ENCODE results near the gene SLC5A10. TPM values are rescaled to one million over a fixed set of nuclear protein-coding genes. Genes with fewer than 3 reads are reported as not detected.

Gene SLC5A10
- total RNA-seq, 1 experiment from 2014 or later, result not detected

DNA sequence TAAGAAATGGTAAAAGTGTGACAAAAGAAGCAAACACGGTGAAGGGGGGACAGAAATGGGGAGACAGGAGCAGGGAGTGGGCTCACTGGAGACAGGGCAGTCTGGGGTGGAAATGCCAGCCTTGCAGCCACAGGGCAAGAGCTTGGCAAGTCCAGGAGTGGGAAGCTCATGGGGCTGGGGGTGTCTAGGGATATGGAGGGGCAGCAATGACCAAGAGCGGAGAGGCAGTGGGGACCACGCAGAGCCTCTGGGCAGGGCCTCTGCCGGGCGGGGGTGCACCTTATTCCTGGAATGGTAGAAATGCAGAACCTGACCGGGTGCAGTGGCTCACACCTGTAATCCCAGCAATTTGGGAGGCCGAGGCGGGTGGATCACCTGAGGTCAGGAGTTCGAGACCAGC lies 12.6 kb downstream of the SLC5A10 start:
- DNase-seq (ENCODE audit: low read depth), result no peak

DNA sequence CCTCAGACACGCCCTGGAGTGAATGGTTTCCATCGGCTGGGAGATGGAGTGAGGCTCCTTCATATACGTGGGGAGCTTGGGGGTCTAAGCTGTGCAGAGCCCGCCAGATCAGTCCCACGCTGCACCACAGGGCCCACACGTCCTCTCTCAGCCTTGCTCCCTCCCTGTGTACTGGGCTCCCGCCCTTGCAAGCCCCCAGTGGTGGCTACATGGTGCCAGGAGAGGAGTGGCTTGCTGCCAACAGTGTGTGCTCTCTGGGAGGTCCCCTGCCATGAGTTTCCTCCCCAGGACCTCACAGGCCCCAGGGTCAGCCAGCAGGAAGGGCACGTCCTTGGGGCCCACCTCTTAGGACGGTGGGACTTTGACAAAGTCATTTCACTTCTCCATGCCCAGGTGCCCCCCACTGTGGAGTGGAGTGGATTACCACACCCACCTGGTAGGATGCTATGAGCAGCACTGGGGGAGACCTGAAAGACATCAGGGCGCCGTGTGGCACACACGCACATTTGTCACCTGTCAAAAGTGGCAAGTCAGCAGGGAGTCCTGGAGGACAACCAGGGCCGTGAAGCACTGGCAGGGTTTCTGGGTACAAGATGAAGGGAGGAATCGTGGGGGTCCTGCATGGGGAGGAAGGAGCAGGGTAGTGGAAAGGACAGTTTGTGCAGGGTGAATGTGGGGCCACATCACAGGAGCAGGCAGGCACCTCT lies 13.7 kb downstream of the SLC5A10 start:
- no peak for DNase-seq (ENCODE audit: low read depth)

DNA sequence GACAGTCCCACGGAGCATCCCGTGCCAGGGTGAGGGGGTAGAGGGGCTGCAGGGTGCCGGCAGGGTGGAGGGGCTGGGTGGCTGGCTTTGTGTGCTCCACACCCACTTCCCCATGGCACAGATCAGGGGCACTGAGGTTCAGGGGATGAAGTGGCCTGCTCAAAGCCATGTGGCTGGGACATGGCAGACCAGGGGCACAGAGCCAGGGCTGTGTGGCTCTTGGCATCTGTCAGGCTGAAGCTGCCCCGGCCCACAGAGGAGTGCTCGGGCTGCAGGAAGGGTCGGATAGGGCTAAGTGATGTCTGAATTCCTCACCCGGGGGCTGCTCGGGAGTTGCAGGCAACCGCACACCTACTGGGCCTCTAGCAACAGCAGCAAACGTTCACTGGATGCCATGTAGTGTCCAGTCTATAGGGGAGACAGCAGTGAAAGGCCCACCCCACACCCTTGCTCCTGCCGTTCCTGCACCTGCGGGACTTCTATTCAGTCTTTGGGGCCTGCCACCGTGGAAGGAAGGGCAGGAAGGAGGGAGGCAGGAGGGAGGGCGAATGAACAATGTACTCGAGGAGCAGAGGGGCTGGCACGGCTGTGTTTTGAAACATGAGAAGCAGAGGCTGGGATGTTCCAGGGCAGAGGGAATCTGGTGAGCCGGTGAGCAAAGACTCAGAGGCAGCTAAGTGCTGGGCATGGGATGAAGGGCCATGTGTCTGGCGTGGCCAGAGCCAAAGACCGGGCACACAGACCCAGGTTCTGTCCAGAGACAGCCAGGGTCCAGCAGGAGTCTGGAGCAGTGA lies 15.1 kb downstream of the SLC5A10 start:
- no peak for DNase-seq (ENCODE audit: low read depth)

DNA sequence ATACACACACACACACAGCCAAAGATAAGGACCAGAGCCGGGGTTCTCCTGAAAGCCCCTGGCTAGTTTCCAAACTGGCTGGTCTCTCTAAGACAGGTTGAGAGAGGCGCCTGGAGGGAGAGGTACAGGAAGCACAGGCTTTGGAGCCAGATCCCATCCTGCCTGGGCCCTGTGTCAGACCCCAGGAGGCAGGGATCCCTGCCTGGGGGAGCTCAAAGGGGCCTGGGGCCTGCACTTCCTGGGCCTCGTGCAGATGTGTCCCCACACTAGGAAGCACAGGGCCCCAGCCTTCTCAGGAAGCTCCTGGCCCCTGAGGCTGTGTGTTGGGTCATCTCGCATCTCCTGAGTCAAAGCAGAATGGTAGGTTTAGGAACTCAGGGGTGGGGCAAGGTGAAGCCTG lies 16.0 kb downstream of the SLC5A10 start:
- DNase-seq (ENCODE audit: low read depth), result peak; percentile 19

DNA sequence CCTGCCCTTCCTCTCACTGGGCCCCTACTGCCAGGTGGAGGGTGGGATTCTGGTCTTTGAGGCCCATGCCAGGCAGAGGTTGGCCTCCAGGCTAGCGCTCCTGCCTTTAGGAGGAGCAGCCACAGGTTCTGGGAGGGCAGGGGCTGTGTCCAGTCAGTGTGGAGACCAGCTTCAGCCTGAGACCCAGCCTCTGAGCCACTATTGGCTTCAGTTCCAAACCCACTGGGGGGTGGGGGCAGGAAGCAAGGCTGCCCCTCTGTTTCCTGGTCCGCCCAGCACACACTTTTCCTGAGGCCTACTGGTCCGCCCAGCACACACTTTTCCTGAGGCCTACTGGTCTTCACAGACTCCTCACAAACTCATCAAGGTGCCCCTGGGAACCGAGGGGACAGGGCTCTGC lies 16.4 kb downstream of the SLC5A10 start:
- no peak for DNase-seq (ENCODE audit: low read depth)

DNA sequence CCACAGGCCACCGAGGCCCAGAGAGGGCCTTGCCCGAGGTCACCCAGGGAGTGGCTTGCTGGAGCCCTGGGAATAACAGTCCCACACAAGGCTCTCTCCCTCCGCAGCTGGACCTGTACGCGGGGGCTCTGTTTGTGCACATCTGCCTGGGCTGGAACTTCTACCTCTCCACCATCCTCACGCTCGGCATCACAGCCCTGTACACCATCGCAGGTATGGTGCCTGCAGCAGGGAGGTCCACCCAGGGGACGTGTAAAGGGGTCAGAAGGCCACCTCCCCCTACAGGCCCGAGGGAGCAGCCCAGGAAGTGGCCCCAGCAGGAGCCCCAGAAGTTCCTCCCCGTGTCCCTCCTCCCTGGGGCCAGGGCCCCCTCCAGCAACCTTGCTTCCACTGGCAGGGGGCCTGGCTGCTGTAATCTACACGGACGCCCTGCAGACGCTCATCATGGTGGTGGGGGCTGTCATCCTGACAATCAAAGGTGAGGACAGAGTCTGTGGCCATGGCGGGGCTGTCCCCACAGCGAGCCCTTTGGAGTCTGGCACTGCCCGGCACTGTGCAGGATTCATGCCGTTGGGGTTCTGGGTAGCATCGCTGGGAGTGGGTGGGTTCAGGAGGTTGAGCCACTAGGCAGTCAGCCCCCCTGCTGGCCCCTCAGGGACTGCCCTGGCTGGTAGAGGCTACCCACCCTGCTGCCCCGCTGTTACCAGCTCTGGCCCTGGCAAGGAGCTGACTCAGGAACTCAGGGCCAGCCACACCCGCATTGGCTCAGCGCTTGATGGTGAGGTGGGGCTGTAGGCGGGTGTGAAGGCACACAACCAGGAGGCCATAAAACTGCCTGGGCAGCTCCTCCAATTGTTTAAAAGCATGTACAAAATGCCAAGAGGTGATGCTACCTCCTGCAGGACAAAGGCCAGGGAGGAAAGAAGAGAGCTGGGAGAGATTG lies 17.3 kb downstream of the SLC5A10 start:
- DNase-seq (ENCODE audit: low read depth), result no peak

DNA sequence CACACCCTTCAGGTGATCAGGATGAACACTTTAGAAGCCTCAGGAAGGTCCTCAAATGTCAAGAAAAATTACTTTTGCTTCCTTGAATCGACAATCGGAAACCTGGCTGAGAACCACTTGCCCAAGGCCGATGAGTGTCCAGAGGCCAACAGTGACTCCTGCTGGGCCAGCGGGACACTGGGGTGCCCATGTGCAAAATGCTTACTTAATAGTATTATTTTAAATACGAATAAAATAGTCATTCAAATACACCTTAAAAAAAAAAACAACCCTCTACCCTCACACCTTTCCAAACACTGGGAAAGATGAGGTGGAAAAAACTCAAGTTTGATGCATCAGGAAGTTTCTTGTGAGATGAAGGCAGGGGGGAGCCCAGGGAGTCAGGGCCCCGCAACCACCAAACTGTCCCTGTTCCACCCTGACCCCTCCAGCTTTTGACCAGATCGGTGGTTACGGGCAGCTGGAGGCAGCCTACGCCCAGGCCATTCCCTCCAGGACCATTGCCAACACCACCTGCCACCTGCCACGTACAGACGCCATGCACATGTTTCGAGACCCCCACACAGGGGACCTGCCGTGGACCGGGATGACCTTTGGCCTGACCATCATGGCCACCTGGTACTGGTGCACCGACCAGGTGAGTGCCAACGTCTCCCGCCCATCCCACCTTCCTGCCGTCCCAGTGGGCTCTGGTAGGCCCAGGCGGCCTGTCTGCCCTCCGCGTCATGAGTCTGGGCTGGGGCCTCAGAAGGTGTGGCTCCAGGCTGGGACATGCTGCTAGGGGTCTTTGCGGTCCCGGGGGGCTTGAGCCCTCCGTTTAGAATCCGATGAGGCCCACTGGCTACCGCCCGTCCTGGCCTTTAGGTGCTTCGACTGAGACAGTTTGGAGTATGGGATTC lies 18.9 kb downstream of the SLC5A10 start:
- no peak for DNase-seq (ENCODE audit: low read depth)

DNA sequence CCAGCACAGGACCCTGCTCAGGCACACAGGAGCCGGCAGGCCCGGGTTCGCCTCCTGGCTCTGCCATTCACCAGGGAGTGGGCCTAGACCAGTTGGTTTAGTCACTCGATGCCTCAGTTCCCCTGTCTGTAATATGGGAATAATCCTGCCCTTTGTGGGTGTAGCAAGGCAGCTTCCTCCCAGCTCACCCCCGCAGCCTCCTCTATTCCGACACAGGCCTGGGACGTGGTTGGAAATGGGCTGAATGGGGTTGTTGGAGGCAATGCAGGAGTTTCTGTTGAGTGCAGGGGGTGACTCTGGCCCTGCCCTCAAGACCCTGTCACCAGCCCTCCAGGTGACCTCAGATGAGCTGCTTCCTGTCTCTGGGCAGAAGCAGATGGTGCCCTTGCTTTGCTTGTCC lies 19.8 kb downstream of the SLC5A10 start:
- no peak for DNase-seq (ENCODE audit: low read depth)

DNA sequence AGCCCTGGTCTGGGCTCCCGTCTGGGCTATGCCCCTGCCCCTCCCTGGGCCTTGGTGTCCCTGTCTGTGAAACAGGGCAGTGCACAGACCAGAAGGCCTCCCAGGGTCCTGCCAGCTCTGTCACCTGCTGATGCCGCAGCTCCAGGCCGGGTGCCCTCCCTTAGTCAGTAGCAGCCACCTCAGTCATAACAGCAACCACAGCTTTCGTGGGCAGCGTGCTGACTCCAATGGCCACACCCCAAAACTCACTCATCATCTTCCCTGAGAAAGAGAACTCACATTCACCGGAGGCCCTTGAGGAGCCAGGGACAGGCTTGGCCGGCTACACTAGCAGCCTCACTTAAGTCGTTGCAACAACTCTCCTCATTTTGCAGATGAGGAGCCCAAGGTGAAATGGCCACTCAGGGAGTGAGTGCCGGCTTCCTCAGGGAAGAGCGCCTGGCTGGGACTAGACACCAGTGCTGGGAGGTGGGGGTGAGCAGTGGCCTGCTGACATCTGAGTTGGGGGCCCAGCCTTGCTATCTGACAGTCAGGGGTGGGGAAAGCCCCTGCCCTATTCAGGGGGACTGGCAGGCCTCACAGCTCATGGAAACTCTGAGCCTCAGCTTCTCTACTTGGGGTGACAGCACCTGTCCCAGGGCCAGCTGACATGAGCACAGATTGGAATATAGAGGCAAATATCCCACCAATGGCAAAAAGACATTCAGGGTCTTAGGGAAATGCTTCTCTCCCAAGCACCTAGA lies 22.6 kb downstream of the SLC5A10 start:
- DNase-seq (ENCODE audit: low read depth), result peak; percentile 24

DNA sequence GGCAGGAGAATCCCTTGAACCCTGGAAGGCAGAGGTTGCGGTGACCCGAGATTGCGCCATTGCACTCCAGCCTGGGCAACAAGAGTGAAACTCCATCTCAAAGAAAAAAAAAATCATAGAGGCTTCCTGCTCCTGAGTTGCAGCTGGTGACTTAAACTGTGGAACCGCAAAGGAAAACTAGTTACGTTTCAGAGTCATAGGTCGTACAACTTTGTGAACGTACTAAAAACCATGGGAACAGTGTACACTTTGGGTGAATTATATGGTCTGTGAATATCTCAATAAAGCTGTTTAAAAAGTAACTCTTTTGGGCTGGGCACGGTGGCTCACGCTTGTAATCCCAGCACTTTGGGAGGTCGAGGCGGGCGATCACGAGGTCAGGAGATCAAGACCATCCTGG lies 23.6 kb downstream of the SLC5A10 start:
- no peak for DNase-seq (ENCODE audit: low read depth)

DNA sequence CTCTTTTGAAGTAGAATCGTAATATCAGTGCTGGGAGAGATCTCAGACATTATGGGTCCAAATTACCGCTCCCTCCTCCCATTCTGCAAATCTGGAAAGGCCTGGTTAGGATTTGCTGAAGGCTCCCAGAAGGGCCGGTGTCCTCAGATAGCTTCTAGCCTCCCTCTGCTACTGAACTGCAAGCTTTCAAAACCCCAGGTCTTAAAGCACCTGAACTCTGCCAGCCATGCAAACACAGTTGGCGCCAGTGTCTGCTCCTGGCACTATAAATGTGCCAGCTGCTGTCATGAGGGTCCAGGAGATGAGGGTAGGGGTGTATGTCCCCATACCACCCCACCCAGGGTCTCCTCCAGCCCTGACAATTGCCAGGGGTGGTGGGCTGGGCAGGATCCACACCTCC lies 24.2 kb downstream of the SLC5A10 start:
- DNase-seq (ENCODE audit: low read depth), result no peak

DNA sequence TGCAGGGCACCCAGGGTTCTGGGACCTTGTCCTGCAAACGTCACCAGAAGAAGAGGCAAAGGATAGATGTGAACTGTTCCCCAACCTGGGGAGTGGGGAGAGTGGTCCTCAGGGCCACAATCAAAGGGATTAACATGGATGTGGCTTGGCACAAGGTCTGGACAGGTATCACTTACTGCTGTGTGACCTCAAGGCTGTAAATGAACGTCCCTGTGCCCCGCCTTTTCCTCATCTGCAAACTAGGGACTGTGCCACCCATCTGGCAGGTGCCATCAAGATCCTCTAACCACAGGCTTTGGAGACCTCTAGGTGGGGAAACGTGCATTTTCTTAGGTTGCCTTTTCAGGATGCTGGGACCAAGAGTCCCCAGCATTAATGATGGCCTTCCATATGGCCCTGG lies 25.1 kb downstream of the SLC5A10 start:
- no peak for DNase-seq (ENCODE audit: low read depth)

DNA sequence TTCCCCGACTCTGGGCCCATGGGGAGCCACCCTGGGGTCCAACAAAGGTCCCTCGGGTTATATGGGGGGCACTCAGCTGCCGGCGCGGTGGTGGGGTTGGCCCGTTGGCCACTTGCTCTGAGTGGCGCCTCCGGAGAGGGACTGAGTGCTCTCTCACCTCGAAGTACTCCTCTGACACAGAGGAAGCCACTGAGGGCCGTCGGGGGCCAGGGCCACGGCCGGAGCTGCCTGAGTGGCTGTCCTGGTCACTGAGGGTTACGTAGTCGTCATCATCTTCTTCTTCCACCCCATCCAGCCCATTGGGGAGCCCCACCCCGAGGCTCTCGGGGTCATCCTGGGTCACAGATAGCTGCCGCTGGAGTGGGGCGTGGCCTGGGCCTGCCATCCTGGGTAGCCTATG lies 25.7 kb downstream of the SLC5A10 start:
- no peak for DNase-seq (ENCODE audit: low read depth)

DNA sequence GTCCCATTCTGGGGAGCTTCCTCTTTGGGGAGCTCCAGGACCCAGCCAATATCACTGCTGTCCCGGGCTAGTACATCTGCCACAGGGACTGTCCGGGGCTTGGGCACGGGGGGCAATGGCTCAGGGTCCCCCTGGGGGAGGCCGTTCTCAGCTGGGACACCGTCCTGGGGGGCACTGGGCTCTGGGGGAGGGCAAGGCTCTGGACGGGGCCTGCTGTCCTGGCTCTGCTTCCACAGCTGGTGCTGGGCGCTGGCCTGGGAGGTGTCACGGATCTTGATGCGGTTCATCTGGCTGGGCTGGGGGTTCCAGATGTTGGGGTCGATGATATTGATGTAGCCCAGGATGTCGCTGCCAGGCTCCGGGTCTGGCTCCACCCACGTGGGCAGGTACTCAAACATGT lies 26.1 kb downstream of the SLC5A10 start:
- no peak for DNase-seq (ENCODE audit: low read depth)

DNA sequence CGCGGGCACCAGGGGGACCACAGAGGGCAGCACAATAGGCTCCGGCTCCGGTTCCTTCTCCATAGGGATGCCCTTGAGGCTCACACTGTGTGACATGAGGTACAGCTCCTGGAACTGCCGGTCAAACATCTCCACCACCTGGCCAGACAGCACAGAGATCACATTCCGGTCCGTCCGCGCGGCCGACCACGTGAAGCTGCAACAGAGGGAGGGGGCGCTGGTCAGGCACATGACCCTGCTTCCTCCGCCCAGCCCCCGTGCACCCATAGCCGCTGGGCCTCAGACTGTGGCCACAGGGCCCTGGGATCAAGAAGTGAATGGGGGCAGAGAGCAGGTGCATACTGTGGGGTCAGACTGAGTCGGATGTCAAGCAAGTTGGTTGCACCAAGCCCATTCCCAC lies 26.7 kb downstream of the SLC5A10 start:
- no peak for DNase-seq (ENCODE audit: low read depth)

DNA sequence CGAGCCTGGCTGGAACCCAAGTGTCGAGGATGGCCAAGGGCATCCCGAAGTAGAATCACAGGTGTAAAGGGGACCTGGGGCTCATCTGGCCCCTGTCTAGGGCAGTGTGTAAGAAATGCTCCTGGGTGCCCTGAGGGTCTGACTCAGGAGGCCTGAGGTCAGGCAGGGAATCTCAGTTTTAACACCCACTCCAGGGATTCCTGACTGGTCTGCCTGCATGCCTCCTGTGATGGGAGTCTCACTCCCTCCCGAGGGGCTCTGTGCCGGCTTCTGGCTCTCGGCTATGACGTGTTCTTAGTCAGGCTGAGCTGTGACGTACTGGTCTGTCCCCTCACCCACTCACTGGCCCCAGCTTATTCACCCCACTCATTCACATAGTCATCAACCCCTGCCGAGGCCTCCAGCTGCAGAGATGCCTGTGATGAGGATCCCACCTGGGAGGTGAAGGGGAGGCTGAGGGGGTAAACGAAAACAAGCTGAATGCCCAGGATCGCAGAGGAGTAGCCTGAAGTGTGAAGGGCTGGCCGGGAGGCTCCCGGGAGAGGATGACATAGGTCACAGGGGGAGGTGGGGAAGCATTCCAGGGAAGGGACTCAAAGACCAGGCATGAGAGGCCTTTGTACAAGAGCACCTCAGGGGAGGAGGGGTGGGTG lies 28.8 kb downstream of the SLC5A10 start:
- DNase-seq (ENCODE audit: low read depth), result no peak

DNA sequence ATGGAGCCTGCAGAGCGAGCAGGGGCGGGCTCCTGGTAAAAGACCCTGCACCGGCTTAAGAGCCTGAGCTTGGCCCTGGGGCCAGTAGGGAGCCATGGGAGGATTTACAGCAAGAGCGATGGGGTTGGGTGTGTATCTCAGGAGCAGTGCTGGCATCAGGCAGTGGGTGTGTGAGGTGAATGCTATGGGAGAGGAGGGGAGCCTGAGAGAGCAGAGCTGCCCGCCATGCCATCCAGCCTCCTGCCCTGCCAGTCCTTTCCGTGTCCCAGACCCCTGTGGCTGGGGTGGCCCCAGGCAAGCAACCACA lies 29.3 kb downstream of the SLC5A10 start:
- DNase-seq (ENCODE audit: low read depth), result no peak

DNA sequence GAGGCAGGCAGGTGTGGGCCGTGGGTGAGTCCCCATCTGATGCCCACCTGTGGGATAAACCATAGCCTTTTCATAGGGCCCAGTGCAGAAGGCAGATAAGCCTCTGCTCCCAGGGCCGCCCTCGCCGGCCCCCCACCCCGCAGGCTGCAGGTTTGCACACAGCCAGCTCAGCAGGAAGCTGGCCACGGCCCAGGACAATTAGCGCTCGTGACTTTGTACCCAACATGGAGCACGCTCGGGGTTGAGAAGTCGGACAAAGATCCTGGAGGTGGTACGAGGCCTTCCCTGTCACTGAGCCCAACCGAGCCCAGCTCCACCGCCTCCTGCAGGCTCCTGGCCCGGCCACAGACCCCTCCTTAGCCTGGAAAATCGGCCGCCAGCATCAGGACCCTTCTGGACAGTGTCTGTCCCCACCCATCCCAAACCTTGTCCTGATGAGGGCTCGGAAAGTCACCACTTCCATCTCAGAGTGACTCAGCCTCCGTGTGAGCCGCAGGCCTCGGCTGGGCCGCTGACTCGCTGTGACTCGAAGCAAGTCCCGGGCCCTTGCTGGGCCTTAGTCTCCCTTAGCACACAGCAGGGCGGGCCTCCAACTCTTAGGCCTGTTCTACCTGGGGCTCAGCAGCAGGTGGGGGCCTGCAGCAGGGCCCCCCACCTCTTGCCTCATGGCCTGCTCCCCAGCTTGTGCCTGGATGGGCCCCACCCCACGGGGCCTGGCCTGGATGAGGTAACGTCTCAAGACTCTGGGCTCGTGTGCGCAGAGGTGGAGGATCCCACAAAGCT lies 29.9 kb downstream of the SLC5A10 start:
- peak; percentile 68 for DNase-seq (ENCODE audit: low read depth)
